ENCODE measurements around the gene VWA8.

Gene VWA8

GRCh38 chr13:41699759-41700158, 261.1 kb downstream of the VWA8 start:
- no peak overlapping the region for H3K4me3 ChIP-seq (IDR thresholded peaks at IDR 0.05; ENCODE audit: insufficient read depth, low read depth, low read length)
- H3K27ac ChIP-seq = no peak overlapping the region
- peaks cover 35% of the 10 kb centered on the region for H3K4me1 ChIP-seq (ENCODE audit: low read depth, poor library complexity, severe bottlenecking)
- H2AFZ ChIP-seq (ENCODE audit: low read depth) = no peak overlapping the region
- H3K36me3 ChIP-seq (ENCODE audit: insufficient read depth) = no peaks in the 10 kb centered on the region
- no peak for TF ChIP-seq CTCF (conservative IDR thresholded peaks at IDR 0.05; ENCODE audit: low read depth, low read length)
- H3K9ac ChIP-seq = no peak overlapping the region
- H4K20me1 ChIP-seq (ENCODE audit: insufficient read depth) = no peaks in the 10 kb centered on the region
- H3K79me2 ChIP-seq (ENCODE audit: insufficient read depth, low read depth) = no peaks in the 10 kb centered on the region
- no peaks in the 10 kb centered on the region for H3K27me3 ChIP-seq (ENCODE audit: insufficient read depth, low read depth)
- H3K4me2 ChIP-seq = no peak overlapping the region

- no peak overlapping the region for H3K9ac ChIP-seq
- H3K36me3 ChIP-seq (ENCODE audit: insufficient read depth) = no peaks in the 10 kb centered on the region
- H3K4me1 ChIP-seq (ENCODE audit: low read depth, poor library complexity, severe bottlenecking) = peaks cover 26% of the 10 kb centered on the region
- no peaks in the 10 kb centered on the region for H4K20me1 ChIP-seq (ENCODE audit: insufficient read depth)
- H2AFZ ChIP-seq (ENCODE audit: low read depth) = no peak overlapping the region
- H3K4me2 ChIP-seq = no peak overlapping the region
- H3K4me3 ChIP-seq (IDR thresholded peaks at IDR 0.05; ENCODE audit: insufficient read depth, low read depth, low read length) = no peak overlapping the region
- no peak overlapping the region for H3K27ac ChIP-seq
- TF ChIP-seq CTCF (conservative IDR thresholded peaks at IDR 0.05; ENCODE audit: low read depth, low read length) = no peak
- H3K27me3 ChIP-seq (ENCODE audit: insufficient read depth, low read depth) = no peaks in the 10 kb centered on the region
- H3K79me2 ChIP-seq (ENCODE audit: insufficient read depth, low read depth) = no peaks in the 10 kb centered on the region
These were observed 263.3 kb downstream of the VWA8 start for GRCh38 chr13:41697578-41697977.

- no peaks in the 10 kb centered on the region for H3K79me2 ChIP-seq (ENCODE audit: insufficient read depth, low read depth)
- H3K27ac ChIP-seq = no peak overlapping the region
- H3K36me3 ChIP-seq (ENCODE audit: insufficient read depth) = no peaks in the 10 kb centered on the region
- H3K27me3 ChIP-seq (ENCODE audit: insufficient read depth, low read depth) = no peaks in the 10 kb centered on the region
- peaks cover 17% of the 10 kb centered on the region for H3K4me1 ChIP-seq (ENCODE audit: low read depth, poor library complexity, severe bottlenecking)
- no peak overlapping the region for H3K9ac ChIP-seq
- no peak overlapping the region for H3K4me3 ChIP-seq (IDR thresholded peaks at IDR 0.05; ENCODE audit: insufficient read depth, low read depth, low read length)
- no peaks in the 10 kb centered on the region for H4K20me1 ChIP-seq (ENCODE audit: insufficient read depth)
- no peak for TF ChIP-seq CTCF (conservative IDR thresholded peaks at IDR 0.05; ENCODE audit: low read depth, low read length)
- H2AFZ ChIP-seq (ENCODE audit: low read depth) = no peak overlapping the region
- H3K4me2 ChIP-seq = no peak overlapping the region
These were observed 264.5 kb downstream of the VWA8 start for GRCh38 chr13:41696163-41697003.

GRCh38 chr13:41694545-41695301, 266.2 kb downstream of the VWA8 start:
- no peak overlapping the region for H3K9ac ChIP-seq
- no peak overlapping the region for H3K4me3 ChIP-seq (IDR thresholded peaks at IDR 0.05; ENCODE audit: insufficient read depth, low read depth, low read length)
- no peaks in the 10 kb centered on the region for H3K79me2 ChIP-seq (ENCODE audit: insufficient read depth, low read depth)
- H3K27me3 ChIP-seq (ENCODE audit: insufficient read depth, low read depth) = no peaks in the 10 kb centered on the region
- H3K36me3 ChIP-seq (ENCODE audit: insufficient read depth) = no peaks in the 10 kb centered on the region
- H3K27ac ChIP-seq = no peak overlapping the region
- peaks cover 17% of the 10 kb centered on the region for H3K4me1 ChIP-seq (ENCODE audit: low read depth, poor library complexity, severe bottlenecking)
- no peaks in the 10 kb centered on the region for H4K20me1 ChIP-seq (ENCODE audit: insufficient read depth)
- TF ChIP-seq CTCF (conservative IDR thresholded peaks at IDR 0.05; ENCODE audit: low read depth, low read length) = no peak
- H3K4me2 ChIP-seq = no peak overlapping the region
- no peak overlapping the region for H2AFZ ChIP-seq (ENCODE audit: low read depth)

All from KMS-11 (cell line).